ENCODE results near the gene DDX23.

GRCh38 chr12:48823281-48823680, 28.7 kb downstream of the DDX23 start:
- TF ChIP-seq CTCF (IDR thresholded peaks at IDR 0.05) = no peak
- no peak for TF ChIP-seq POLR2A (IDR thresholded peaks at IDR 0.05)

All from Peyer's patch (tissue), 4 donors.